Mammary microvascular endothelial cell (primary cell): ENCODE measurements around the gene HERC3. TPM values are rescaled to one million over a fixed set of nuclear protein-coding genes. Genes with fewer than 3 reads are reported as not detected.

Source experiments
- total RNA-seq: library from RNA; depleted of rRNA; stranded (reverse); fragments of >200 nt; gene quantifications from 2 replicates; pipeline ENCODE4 v1.2.3, GENCODE V29; 2015

Gene HERC3
- 13.8 and 15.3 TPM in 2 replicates for total RNA-seq

DNA sequence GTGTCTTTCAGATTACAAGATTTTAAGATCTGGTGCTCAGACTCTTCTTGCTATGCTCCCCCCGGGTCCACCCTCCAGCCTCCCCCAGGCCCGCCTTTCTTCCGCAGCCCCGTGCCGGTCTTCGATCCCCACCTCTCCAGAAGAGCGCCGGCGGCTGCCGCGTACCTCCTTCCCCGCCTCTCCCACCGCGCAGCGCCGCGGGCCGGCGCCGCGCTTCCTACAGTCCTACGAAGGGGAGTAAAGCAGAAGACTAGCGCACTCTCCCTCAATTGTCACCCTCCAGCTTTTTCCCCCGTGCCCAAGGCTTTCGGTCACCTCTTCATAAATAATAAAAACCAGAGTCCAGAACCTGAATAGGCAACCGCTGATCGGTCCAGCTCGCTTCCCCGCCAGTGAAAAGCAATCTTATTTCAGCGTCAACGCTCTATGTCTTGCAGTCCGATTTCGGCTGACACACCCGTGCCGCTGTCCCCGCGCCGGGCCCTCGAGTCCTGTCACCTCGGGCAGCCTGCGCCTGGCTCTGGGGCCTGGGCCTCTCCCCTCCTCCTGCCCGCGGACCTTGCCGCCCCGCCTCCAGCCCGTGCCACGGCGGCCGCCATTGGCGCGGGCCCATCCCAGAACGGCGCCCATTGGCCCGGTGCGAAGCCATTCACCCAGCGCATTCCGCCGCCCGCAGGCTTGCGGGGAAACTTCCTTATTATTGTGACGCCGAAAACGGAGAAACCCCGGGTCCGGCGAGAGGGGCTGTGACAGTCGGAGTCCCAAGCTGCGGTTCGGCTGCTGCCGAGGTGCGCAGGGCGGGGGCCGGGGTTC is at the start of gene HERC3:
Gene HERC3 (plus strand): TSS at position 694 of the 813 bp plus-strand sequence. CDS start 13,344 bp downstream, outside the sequence.

DNA sequence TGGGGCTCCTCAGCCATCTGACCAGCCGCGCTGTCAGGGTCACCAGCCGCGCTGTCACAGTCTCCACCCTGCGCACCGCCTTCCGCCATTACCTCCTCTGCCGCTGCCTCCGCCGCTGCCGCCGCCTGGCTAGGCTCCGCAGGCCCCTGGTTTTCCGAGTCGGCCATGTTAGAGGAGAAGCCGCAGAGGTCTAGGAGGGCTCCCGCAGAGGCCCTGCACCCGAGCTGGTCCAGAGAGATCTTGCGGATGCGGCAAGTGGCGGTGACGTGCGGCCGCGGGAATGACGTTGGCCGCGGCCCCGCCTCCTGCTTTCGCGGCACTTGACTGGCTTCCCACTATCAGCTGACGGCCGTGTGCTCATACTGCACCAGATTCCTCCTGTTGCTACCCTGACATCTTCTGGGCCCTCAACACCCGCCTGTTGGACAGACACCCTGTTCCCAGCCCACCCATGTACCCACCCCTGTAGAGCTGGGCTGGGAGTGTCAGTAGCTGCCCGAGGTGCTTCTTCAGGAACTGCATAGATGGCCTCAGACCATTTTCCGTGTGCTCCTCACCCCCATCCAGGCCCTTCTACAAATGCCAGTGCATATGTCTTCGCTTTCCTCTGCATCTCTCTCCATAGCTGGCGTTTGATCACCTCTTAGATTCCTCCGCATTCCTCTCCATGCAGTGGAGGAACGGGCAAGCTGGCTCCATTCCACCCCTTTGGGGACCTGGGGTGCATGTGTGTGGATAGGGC is 105.5 kb downstream of the HERC3 start, which contains the start of gene NAP1L5:
Gene NAP1L5 (minus strand): TSS at position 242 of the 742 bp plus-strand sequence. CDS start 75 bp downstream, at position 167.

Other genes starting within 250 kb of the HERC3 start
- gene HERC6, start 213.6 kb upstream of the HERC3 start, total RNA-seq, result 23.6 and 34.6 TPM in 2 replicates
- gene HERC5, start 135.4 kb upstream of the HERC3 start, total RNA-seq, result 5.0 and 6.2 TPM in 2 replicates
- 130 and 141 TPM in 2 replicates for gene PYURF, start 68.7 kb upstream of the HERC3 start, total RNA-seq
- gene NAP1L5, start 105.3 kb downstream of the HERC3 start, total RNA-seq, result 6.5 and 6.6 TPM in 2 replicates